HepG2 (cell line): ENCODE measurements around the gene CAMK2G. TPM values are rescaled to one million over a fixed set of nuclear protein-coding genes. Genes with fewer than 3 reads are reported as not detected.

Source experiments
- ATAC-seq: fragments of 200-7000 bp; cut with Tn5 transposase; 3 replicates; pipeline ENCODE4 v1.9.1; 2020; ENCODE audit warnings: mild to moderate bottlenecking, moderate library complexity
- BruUV-seq: library from RNA; stranded (reverse); fragments of 400-500 nt; replicated peaks from 2 replicates; lab custom pipeline; 2021; lab: Mats Ljungman, UMichigan
- CTCF ChIA-PET: fragments of 300-600 bp; formaldehyde crosslinking; extraction: SDS; loops from one replicate; lab custom pipeline; 2021; ENCODE audit warnings: low total read pairs, inconsistent platforms, low intra/inter-chr PET ratio; lab: Yijun Ruan, JAX
- POLR2A ChIA-PET: fragments of 350-600 bp; sonication (Branson Sonifier 250); formaldehyde crosslinking; loops from one replicate; lab custom pipeline; 2020; ENCODE audit warnings: antibody characterized with exemption, inconsistent platforms; lab: Yijun Ruan, JAX
- DNase-seq: peaks from one replicate; pipeline ENCODE4 v3.0.0-alpha.2; 2015; ENCODE audit warnings: low spot score
- FAIRE-seq: peaks from 3 replicates; lab custom pipeline; 2011; peaks lifted over from hg19 to GRCh38; lab: Jason Lieb, UNC
- H2AFZ ChIP-seq: one replicate; pipeline ENCODE4 v1.6.1; 2011; ENCODE audit warnings: low read length, inconsistent platforms
- H3K27ac ChIP-seq: fragments of 300-600 bp; 3 replicates; pipeline ENCODE4 v1.8.0; 2011; ENCODE audit warnings: mixed run types, mild to moderate bottlenecking, mixed read lengths, low read length, inconsistent platforms; ENCODE audit not compliant: insufficient read depth; ENCODE audit errors: extremely low read length
- H3K27me3 ChIP-seq, 2 experiments: fragments of 200-600 bp in 1 of 2; 2 replicates in 1 of 2; 3 replicates in 1 of 2; pipeline versions ENCODE4 v1.6.0 to v1.8.0; 2011; ENCODE audit warnings: low read length in 2 of 2, mild to moderate bottlenecking in 2 of 2, moderate library complexity in 2 of 2, inconsistent platforms in 1 of 2; ENCODE audit not compliant: insufficient read depth in 2 of 2, control insufficient read depth in 1 of 2
- H3K36me3 ChIP-seq, 2 experiments: fragments of 200-600 bp in 1 of 2; replicated peaks in 1 of 2; 2 replicates in 1 of 2; 3 replicates in 1 of 2; pipeline versions ENCODE4 v1.5.1 to v1.8.0; 2011; ENCODE audit warnings: low read length in 2 of 2, inconsistent platforms in 1 of 2; ENCODE audit not compliant: insufficient read depth in 2 of 2, control insufficient read depth in 1 of 2
- H3K4me1 ChIP-seq: 2 replicates; pipeline ENCODE4 v1.5.1; 2012; ENCODE audit warnings: low read length, inconsistent platforms; ENCODE audit not compliant: insufficient read depth
- H3K4me2 ChIP-seq: 2 replicates; pipeline ENCODE4 v1.6.0; 2011; ENCODE audit warnings: low read depth, low read length, inconsistent platforms
- H3K4me3 ChIP-seq, 3 experiments: fragments of 200-600 bp in 1 of 3; sonication (generic), shearing (Covaris generic) in 1 of 3; replicated peaks in 1 of 3; 2 replicates each; pipeline ENCODE4 v1.5.1; 2011 to 2016; ENCODE audit warnings: low read length in 3 of 3, inconsistent platforms in 2 of 3, low read depth in 2 of 3, mild to moderate bottlenecking in 2 of 3, control low read depth in 1 of 3, mixed read lengths in 1 of 3; ENCODE audit not compliant: insufficient read depth in 1 of 3
- H3K79me2 ChIP-seq: one replicate; pipeline ENCODE4 v1.6.1; 2011; ENCODE audit warnings: low read length, inconsistent platforms; ENCODE audit not compliant: insufficient read depth
- H3K9ac ChIP-seq: 2 replicates; pipeline ENCODE4 v1.6.0; 2011; ENCODE audit warnings: mild to moderate bottlenecking, low read depth, low read length, inconsistent platforms; ENCODE audit not compliant: insufficient read depth
- H3K9me3 ChIP-seq: 2 replicates; pipeline ENCODE4 v1.5.1; 2012; ENCODE audit warnings: mild to moderate bottlenecking, low read length
- H4K20me1 ChIP-seq: 2 replicates; pipeline ENCODE4 v1.6.0; 2011; ENCODE audit warnings: inconsistent platforms, mild to moderate bottlenecking, low read length, moderate library complexity; ENCODE audit not compliant: insufficient read depth
- ARID3A ChIP-seq: IDR thresholded peaks from 2 replicates; pipeline ENCODE4 v1.6.1; 2012; ENCODE audit warnings: low read depth, low read length, improper control_type of control experiment
- BHLHE40 ChIP-seq: IDR thresholded peaks from 2 replicates; pipeline ENCODE4 v1.6.1; 2011; ENCODE audit warnings: low read length, improper control_type of control experiment
- E2F2 ChIP-seq: sonication (generic); formaldehyde crosslinking; IDR thresholded peaks from 2 replicates; pipeline ENCODE4 v1.4.0; 2020; ENCODE audit warnings: missing genetic modification reagents, borderline replicate concordance
- FOSL1 ChIP-seq: sonication (generic); formaldehyde crosslinking; IDR thresholded peaks from 2 replicates; pipeline ENCODE4 v1.9.0; 2021; ENCODE audit warnings: missing genetic modification reagents, borderline replicate concordance
- HNF4A ChIP-seq: sonication (generic); formaldehyde crosslinking; IDR thresholded peaks from 2 replicates; pipeline ENCODE4 v1.4.0; 2020; ENCODE audit warnings: missing genetic modification reagents
- HNF4G ChIP-seq, 2 experiments: sonication (generic) in 1 of 2; formaldehyde crosslinking in 1 of 2; IDR thresholded peaks; 2 replicates each; pipeline versions ENCODE4 v1.4.0 to v1.6.1; 2011 to 2020; ENCODE audit warnings: borderline replicate concordance in 2 of 2, low read depth in 2 of 2, mild to moderate bottlenecking in 2 of 2, low read length in 1 of 2, missing genetic modification reagents in 1 of 2, moderate library complexity in 1 of 2
- KDM1A ChIP-seq: IDR thresholded peaks from 2 replicates; pipeline ENCODE4 v1.6.1; 2016; ENCODE audit warnings: missing compliant biosample characterization
- MTF1 ChIP-seq: sonication (generic); formaldehyde crosslinking; IDR thresholded peaks from 2 replicates; pipeline ENCODE4 v1.5.0; 2020; ENCODE audit warnings: missing genetic modification reagents
- THRA ChIP-seq: sonication (generic); formaldehyde crosslinking; IDR thresholded peaks from 2 replicates; pipeline ENCODE4 v1.4.0; 2020; ENCODE audit warnings: missing genetic modification reagents, borderline replicate concordance
- ZBTB26 ChIP-seq: IDR thresholded peaks from 2 replicates; pipeline ENCODE4 v1.6.1; 2016; ENCODE audit warnings: missing compliant biosample characterization, missing genetic modification reagents, borderline replicate concordance
- ZFAT ChIP-seq: sonication (generic); formaldehyde crosslinking; conservative IDR thresholded peaks from 2 replicates; pipeline ENCODE4 v1.8.1; 2023; ENCODE audit warnings: missing genetic modification reagents, inconsistent platforms
- ZNF274 ChIP-seq: sonication (generic); formaldehyde crosslinking; IDR thresholded peaks from 2 replicates; pipeline ENCODE4 v1.5.1; 2020; ENCODE audit warnings: mild to moderate bottlenecking, missing genetic modification reagents
- ZNF557 ChIP-seq: sonication (generic); formaldehyde crosslinking; IDR thresholded peaks from 2 replicates; pipeline ENCODE4 v1.4.0; 2020; ENCODE audit warnings: missing genetic modification reagents
- ZNF770 ChIP-seq: sonication (generic); formaldehyde crosslinking; IDR thresholded peaks from 2 replicates; pipeline ENCODE4 v1.5.0; 2020; ENCODE audit warnings: mild to moderate bottlenecking, missing genetic modification reagents
- WGBS: methylation state at CpG from one replicate; pipeline ENCODE4 v1.1.6; 2017; ENCODE audit warnings: low lambda C conversion rate; 5-methylcytosine and 5-hydroxymethylcytosine counted together
- in situ Hi-C: cut with HindIII; loops from 2 replicates; pipeline ENCODE4 v1.10.0; 2017; ENCODE audit warnings: low pct_unique_long_range_greater_than_20kb; ENCODE audit not compliant: extremely low pct_ligation_motif_present
- intact Hi-C: fragments of 100-400 bp; cut with micrococcal nuclease; formaldehyde crosslinking; loops from one replicate; pipeline ENCODE4 v1.10.0; 2022; ENCODE audit not compliant: unreplicated experiment
- polyA plus RNA-seq, 8 experiments: library from polyadenylated mRNA; depleted of rRNA in 3 of 8; stranded (reverse) in 7 of 8; unstranded in 1 of 8; fragments of >200 nt; fragmentation: Illumina TruSeq in 4 of 8; extraction: Trizol in 4 of 8; gene quantifications; 2 replicates each; pipeline versions ENCODE4 v1.2.1 to v1.2.3, GENCODE V29; 2011 to 2016; ENCODE audit warnings: low read depth in 4 of 8, missing spikeins in 1 of 8, mixed read lengths in 1 of 8; ENCODE audit not compliant: insufficient read depth in 1 of 8
- total RNA-seq, 5 experiments: library from RNA; depleted of rRNA; stranded (reverse); fragments of >200 nt; fragmentation: Illumina TruSeq; extraction: Trizol; gene quantifications; 2 replicates each; pipeline ENCODE4 v1.2.3, GENCODE V29; 2016; ENCODE audit warnings: low read depth in 1 of 5

The CAMK2G gene
- total and polyA plus RNA-seq, 2 of the 13 experiments (the other 11 are each of a cell fraction or from before 2014, with no cell fraction given): 15.9 to 18.8 TPM

- H3K4me3 ChIP-seq: no peak overlapping the region; a peak in 1 of 6 replicates
- no TSS peak for BruUV-seq
- intact Hi-C loops: no loop called here
- H3K4me1 ChIP-seq: peaks cover 26% of the 10 kb centered on the region
- no peaks in the 10 kb centered on the region for H3K79me2 ChIP-seq
- H3K27me3 ChIP-seq: no peaks in the 10 kb centered on the region
- FAIRE-seq: peak; percentile 8
- TF ChIP-seq MTF1: no peak
- peak; percentile 60; the same call in 1 of the 2 replicates for TF ChIP-seq HNF4G (IDR thresholded peaks at IDR 0.05; ENCODE audit: borderline replicate concordance, low read depth, low read length)
- TF ChIP-seq HNF4G (CRISPR knock-in tag; IDR thresholded peaks at IDR 0.05; ENCODE audit: borderline replicate concordance, low read depth): no peak
- no peak for TF ChIP-seq ZBTB26 (CRISPR knock-in tag)
- no peak for TF ChIP-seq FOSL1 (CRISPR knock-in tag)
- no peak for TF ChIP-seq KDM1A (CRISPR knock-in tag)
- peak; percentile 22; the same call in 1 of the 2 replicates for TF ChIP-seq THRA (CRISPR knock-in tag)
- no peak for TF ChIP-seq E2F2 (CRISPR knock-in tag)
- TF ChIP-seq ZNF770 (CRISPR knock-in tag): no peak
- peak; percentile 57 for TF ChIP-seq BHLHE40
- TF ChIP-seq ZNF557 (CRISPR knock-in tag): no peak
- peak; percentile 67 for TF ChIP-seq HNF4A (CRISPR knock-in tag)
- no peak for TF ChIP-seq ZFAT (CRISPR knock-in tag)
- no peak for TF ChIP-seq ARID3A
- TF ChIP-seq ZNF274 (CRISPR knock-in tag): no peak
- TF ChIP-seq, all 625 proteins: peak for 4
- no peak overlapping the region for H3K9ac ChIP-seq
- ChIA-PET CTCF (no interaction called here), POLR2A (no interaction called here)
- H3K4me2 ChIP-seq: peak overlapping the region; percentile 16; the same call in 1 of the 2 replicates
- no peaks in the 10 kb centered on the region for H3K9me3 ChIP-seq
- ATAC-seq: peak; percentile 56
- peak; percentile 14 for DNase-seq
- 42% methylated on average over 5 of the region's 5 CpGs for WGBS
- H2AFZ ChIP-seq: no peak overlapping the region
- no peaks in the 10 kb centered on the region for H4K20me1 ChIP-seq
- in situ Hi-C loops: no loop called here
- H3K27ac ChIP-seq: peak overlapping the region; percentile 42
- H3K36me3 ChIP-seq: peaks cover 4 to 52% of the 10 kb centered on the region in 2 experiments
These were observed 20.0 kb downstream of the CAMK2G start for GRCh38 chr10:73854310-73854709.
